GM21447 (cell line): Measurements from ENCODE around the gene IL36A.
A peak's percentile ranks its signal among the peaks of the same experiment; 100 is the strongest.

Source experiments
- ATAC-seq: cut with Tn5 transposase; IDR thresholded peaks from one replicate; pipeline ENCODE4 v1.9.1; 2021; ENCODE audit not compliant: unreplicated experiment

Gene IL36A

GRCh38 chr2:113005030-113005509, at the start of gene IL36A:
Gene IL36A (plus strand): TSS chr2:113005459. CDS start chr2:113005872, 413 bp downstream.
- ATAC-seq: no peak

GRCh38 chr2:112957511-112957910, 47.7 kb upstream of the IL36A start:
- no peak for ATAC-seq

GRCh38 chr2:112958428-112959108, 46.7 kb upstream of the IL36A start:
- peak; percentile 65 for ATAC-seq

- ATAC-seq: no peak
Measured at GRCh38 chr2:112959109-112959812, 46.0 kb upstream of the IL36A start.

GRCh38 chr2:112960230-112960825, 44.9 kb upstream of the IL36A start:
- no peak for ATAC-seq

GRCh38 chr2:112962308-112963175, 42.7 kb upstream of the IL36A start:
- ATAC-seq: no peak

GRCh38 chr2:112967023-112967422, 38.2 kb upstream of the IL36A start:
- no peak for ATAC-seq

- ATAC-seq: no peak
Measured at GRCh38 chr2:112972423-112973086, 32.7 kb upstream of the IL36A start.

GRCh38 chr2:112973156-112973555, 32.1 kb upstream of the IL36A start:
- ATAC-seq: no peak

GRCh38 chr2:112977559-112978056, 27.7 kb upstream of the IL36A start, which contains the start of gene IL36G:
Gene IL36G (plus strand): TSS chr2:112978006. CDS start chr2:112978639, 633 bp downstream.
- no peak for ATAC-seq

GRCh38 chr2:112979731-112980130, 25.5 kb upstream of the IL36A start:
- no peak for ATAC-seq

- no peak for ATAC-seq
Measured at GRCh38 chr2:112980537-112980936, 24.7 kb upstream of the IL36A start.

GRCh38 chr2:112985090-112985489, 20.2 kb upstream of the IL36A start:
- no peak for ATAC-seq

- ATAC-seq: no peak
Measured at GRCh38 chr2:112989611-112990010, 15.6 kb upstream of the IL36A start.

GRCh38 chr2:112993831-112994230, 11.4 kb upstream of the IL36A start:
- no peak for ATAC-seq

GRCh38 chr2:112994648-112995047, 10.6 kb upstream of the IL36A start:
- no peak for ATAC-seq

- no peak for ATAC-seq
Measured at GRCh38 chr2:112995346-112995920, 9.8 kb upstream of the IL36A start.

GRCh38 chr2:112996635-112997034, 8.6 kb upstream of the IL36A start:
- ATAC-seq: no peak

GRCh38 chr2:112997151-112997550, 8.1 kb upstream of the IL36A start:
- ATAC-seq: no peak

- ATAC-seq: no peak
Measured at GRCh38 chr2:113000436-113000835, 4.8 kb upstream of the IL36A start.
